Osteocyte (in vitro differentiated cells): ENCODE results near the gene PIPOX. TPM values are rescaled to one million over a fixed set of nuclear protein-coding genes. Genes with fewer than 3 reads are reported as not detected.

Experiments
- DNase-seq: peaks from one replicate; pipeline ENCODE4 v3.0.0; 2021; ENCODE audit warnings: mixed read lengths; ENCODE audit not compliant: unreplicated experiment; ENCODE audit errors: extremely low spot score
- H3K27ac Mint-ChIP-seq: one replicate; pipeline ENCODE4 v1.8.0; 2021; ENCODE audit warnings: mild to moderate bottlenecking, mixed read lengths; ENCODE audit not compliant: unreplicated experiment
- H3K27me3 Mint-ChIP-seq: one replicate; pipeline ENCODE4 v1.8.0; 2021; ENCODE audit warnings: mixed read lengths; ENCODE audit not compliant: unreplicated experiment
- H3K36me3 Mint-ChIP-seq: one replicate; pipeline ENCODE4 v1.8.0; 2021; ENCODE audit warnings: mixed read lengths; ENCODE audit not compliant: unreplicated experiment
- H3K4me1 Mint-ChIP-seq: one replicate; pipeline ENCODE4 v1.8.0; 2021; ENCODE audit warnings: mixed read lengths; ENCODE audit not compliant: unreplicated experiment
- H3K4me3 Mint-ChIP-seq: one replicate; pipeline ENCODE4 v1.8.0; 2021; ENCODE audit warnings: mild to moderate bottlenecking, moderate library complexity, mixed read lengths; ENCODE audit not compliant: unreplicated experiment
- H3K9me3 Mint-ChIP-seq: one replicate; pipeline ENCODE4 v1.8.0; 2021; ENCODE audit warnings: mixed read lengths; ENCODE audit not compliant: unreplicated experiment
- total RNA-seq: library from RNA; stranded (reverse); gene quantifications from 2 replicates; pipeline ENCODE4 v1.2.1, GENCODE V29; 2021
- TF ChIP-seq, protein P1 (sequence below): fragments of 200-600 bp; sonication (generic); IDR thresholded peaks from 2 replicates; pipeline ENCODE4 v1.5.0; 2021; ENCODE audit warnings: antibody characterized with exemption, mild to moderate bottlenecking, moderate library complexity

The PIPOX gene
- total RNA-seq, 1 donor from 2014 or later = 1.6 TPM

GRCh38 chr17:29093090-29093871 is 50.3 kb downstream of the PIPOX start:
- Mint-ChIP-seq H3K27ac (no peak overlapping the region), H3K4me3 (no peak overlapping the region), H3K4me1 (no peaks in the 10 kb centered on the region), H3K27me3 (no peaks in the 10 kb centered on the region), H3K9me3 (no peaks in the 10 kb centered on the region), H3K36me3 (peaks cover 32% of the 10 kb centered on the region)
- TF ChIP-seq, protein P1, sequence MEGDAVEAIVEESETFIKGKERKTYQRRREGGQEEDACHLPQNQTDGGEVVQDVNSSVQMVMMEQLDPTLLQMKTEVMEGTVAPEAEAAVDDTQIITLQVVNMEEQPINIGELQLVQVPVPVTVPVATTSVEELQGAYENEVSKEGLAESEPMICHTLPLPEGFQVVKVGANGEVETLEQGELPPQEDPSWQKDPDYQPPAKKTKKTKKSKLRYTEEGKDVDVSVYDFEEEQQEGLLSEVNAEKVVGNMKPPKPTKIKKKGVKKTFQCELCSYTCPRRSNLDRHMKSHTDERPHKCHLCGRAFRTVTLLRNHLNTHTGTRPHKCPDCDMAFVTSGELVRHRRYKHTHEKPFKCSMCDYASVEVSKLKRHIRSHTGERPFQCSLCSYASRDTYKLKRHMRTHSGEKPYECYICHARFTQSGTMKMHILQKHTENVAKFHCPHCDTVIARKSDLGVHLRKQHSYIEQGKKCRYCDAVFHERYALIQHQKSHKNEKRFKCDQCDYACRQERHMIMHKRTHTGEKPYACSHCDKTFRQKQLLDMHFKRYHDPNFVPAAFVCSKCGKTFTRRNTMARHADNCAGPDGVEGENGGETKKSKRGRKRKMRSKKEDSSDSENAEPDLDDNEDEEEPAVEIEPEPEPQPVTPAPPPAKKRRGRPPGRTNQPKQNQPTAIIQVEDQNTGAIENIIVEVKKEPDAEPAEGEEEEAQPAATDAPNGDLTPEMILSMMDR = no peak
- DNase-seq = no peak

GRCh38 chr17:29094101-29094708 is 51.3 kb downstream of the PIPOX start:
- no peak overlapping the region for H3K27ac Mint-ChIP-seq
- TF ChIP-seq, protein P1 = no peak
- H3K4me3 Mint-ChIP-seq = no peak overlapping the region
- no peaks in the 10 kb centered on the region for H3K9me3 Mint-ChIP-seq
- no peaks in the 10 kb centered on the region for H3K4me1 Mint-ChIP-seq
- H3K36me3 Mint-ChIP-seq = peaks cover 31% of the 10 kb centered on the region
- H3K27me3 Mint-ChIP-seq = no peaks in the 10 kb centered on the region
- no peak for DNase-seq

- Mint-ChIP-seq H3K27ac (no peak overlapping the region), H3K27me3 (no peaks in the 10 kb centered on the region), H3K4me3 (no peak overlapping the region), H3K9me3 (no peaks in the 10 kb centered on the region), H3K36me3 (peaks cover 32% of the 10 kb centered on the region), H3K4me1 (no peaks in the 10 kb centered on the region)
- no peak for DNase-seq
- TF ChIP-seq, protein P1 = no peak
Measured at GRCh38 chr17:29095439-29095838, 52.5 kb downstream of the PIPOX start.

DNA sequence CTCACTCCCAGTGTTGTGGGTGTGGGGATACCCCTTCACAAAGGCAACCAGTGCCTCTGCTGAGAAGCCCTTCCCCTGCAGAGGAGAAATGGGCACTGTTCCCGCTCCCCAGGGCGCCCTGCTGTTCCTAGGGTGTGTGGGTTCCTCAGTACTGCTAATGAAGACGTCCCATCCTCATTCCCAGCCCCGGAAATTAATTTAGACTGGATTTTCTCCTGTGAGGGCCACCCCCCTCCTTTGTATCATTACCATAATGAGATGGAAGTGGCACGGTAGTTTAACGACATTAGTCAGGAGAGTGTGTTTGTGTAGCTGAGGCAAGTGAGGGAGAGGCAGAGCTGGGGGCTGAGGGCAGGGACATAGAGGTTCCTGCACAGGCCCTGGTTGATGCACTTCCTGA is 53.2 kb downstream of the PIPOX start:
- TF ChIP-seq, protein P1 = no peak
- Mint-ChIP-seq H3K4me3 (no peak overlapping the region), H3K9me3 (no peaks in the 10 kb centered on the region), H3K4me1 (no peaks in the 10 kb centered on the region), H3K27ac (no peak overlapping the region), H3K36me3 (peaks cover 30% of the 10 kb centered on the region), H3K27me3 (no peaks in the 10 kb centered on the region)
- no peak for DNase-seq

GRCh38 chr17:29099527-29099926 is 56.6 kb downstream of the PIPOX start:
- no peaks in the 10 kb centered on the region for H3K27me3 Mint-ChIP-seq
- no peaks in the 10 kb centered on the region for H3K9me3 Mint-ChIP-seq
- H3K4me1 Mint-ChIP-seq = peaks cover 8% of the 10 kb centered on the region
- peaks cover 25% of the 10 kb centered on the region for H3K36me3 Mint-ChIP-seq
- H3K4me3 Mint-ChIP-seq = no peak overlapping the region
- H3K27ac Mint-ChIP-seq = no peak overlapping the region
- TF ChIP-seq, protein P1 = no peak
- DNase-seq = no peak
